Measurements from ENCODE around the gene NCR3LG1. TPM values are rescaled to one million over a fixed set of nuclear protein-coding genes. Genes with fewer than 3 reads are reported as not detected.

NCR3LG1 gene
- total and polyA plus RNA-seq, 2 of the 4 experiments (the other 2 are of a cell fraction): 1.7 to 4.1 TPM

DNA sequence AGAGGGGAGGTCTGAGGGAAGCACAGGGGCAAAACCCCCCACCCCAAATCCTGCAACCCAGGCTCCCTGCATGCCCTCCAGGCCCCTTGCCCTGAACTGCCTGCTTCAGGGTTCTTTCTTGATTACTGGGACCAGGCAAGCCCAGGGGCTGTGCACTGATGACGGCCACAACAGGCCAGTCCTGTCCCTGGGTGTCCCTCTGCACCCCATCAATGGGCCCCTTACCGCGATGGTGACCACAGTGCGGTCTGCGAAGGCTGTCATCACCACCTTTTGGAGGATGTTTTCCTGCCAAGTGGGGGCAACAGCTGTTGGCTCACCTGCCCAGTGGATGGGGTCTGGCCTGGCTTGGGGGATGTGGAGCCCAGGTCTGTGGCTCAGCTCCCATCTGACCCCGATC is 41.9 kb downstream of the NCR3LG1 start (continued):
- no peak for TF ChIP-seq RFX5 (IDR thresholded peaks at IDR 0.05; ENCODE audit: low read depth, low read length)
- no peak for TF ChIP-seq BHLHE40 (IDR thresholded peaks at IDR 0.05; ENCODE audit: low read depth, low read length)

- no peak for ATAC-seq (ENCODE audit: low read depth)
- Histone ChIP-seq H4K91ac (ENCODE audit: insufficient read depth, low read depth, low read length) (no peak overlapping the region), H3K23ac (ENCODE audit: low read depth, low read length) (no peak overlapping the region), H3K79me1 (ENCODE audit: low read depth in 1 of 2, low read length in 2 of 2) (no peaks in the 10 kb centered on the region), H3K9ac (ENCODE audit: low read depth, low read length) (no peak overlapping the region), H3K56ac (ENCODE audit: extremely low read depth, insufficient read depth, low read length) (no peak overlapping the region), H3K27me3 (ENCODE audit: control insufficient read depth, insufficient read depth, low read length) (peaks cover 20% of the 10 kb centered on the region; the same call in 1 of the 2 replicates), H2AK5ac (ENCODE audit: low read depth, low read length) (no peak overlapping the region), H3K9me1 (ENCODE audit: insufficient read depth, low read length) (no peaks in the 10 kb centered on the region), H3K4me2 (ENCODE audit: low read depth, low read length) (no peak overlapping the region), H2BK15ac (ENCODE audit: low read depth, low read length) (no peak overlapping the region), H3K4me3 (ENCODE audit: insufficient read depth, low read depth, low read length) (no peak overlapping the region), H2BK120ac (ENCODE audit: low read depth, low read length) (no peak overlapping the region), H4K8ac (ENCODE audit: low read depth in 2 of 2, low read length in 2 of 2) (no peak overlapping the region), H3K9me3 (ENCODE audit: control insufficient read depth, insufficient read depth, low read length) (no peaks in the 10 kb centered on the region), H4K5ac (ENCODE audit: low read depth, low read length) (no peak overlapping the region), H2AFZ (replicated peaks; ENCODE audit: low read length, poor library complexity) (no peak overlapping the region), H2BK20ac (ENCODE audit: low read depth, low read length) (no peak overlapping the region), H3K27ac (ENCODE audit: insufficient read depth, low read length) (no peak overlapping the region), H3K4ac (ENCODE audit: low read depth, low read length) (no peak overlapping the region), H3K4me1 (ENCODE audit: control insufficient read depth, insufficient read depth, low read length) (no peaks in the 10 kb centered on the region), H3K36me3 (ENCODE audit: control insufficient read depth, insufficient read depth, low read length) (no peaks in the 10 kb centered on the region), H2BK5ac (ENCODE audit: low read depth, low read length, poor library complexity, severe bottlenecking) (no peak overlapping the region), H4K20me1 (ENCODE audit: insufficient read depth, low read length) (no peaks in the 10 kb centered on the region), H2AK9ac (replicated peaks; ENCODE audit: low read depth, low read length, poor library complexity) (no peak overlapping the region), H3K14ac (replicated peaks; ENCODE audit: low read depth, low read length) (no peak overlapping the region), H3K18ac (ENCODE audit: low read depth, low read length) (no peak overlapping the region)
- dilution Hi-C loops (cut with HindIII; ENCODE audit: low sequenced_read_pairs, unreplicated experiment): no loop called here
- WGBS, 2 experiments (ENCODE audit: extremely low coverage in 2 of 2, insufficient read length in 1 of 2): 66% methylated on average over 3 of the region's 10 CpGs; no CpG with 5 or more reads in 1 of the 2 experiments
- DNase-seq: no peak
- intact Hi-C loops (cut with micrococcal nuclease): no loop called here
- BruUV-seq (replicated peaks): no TSS peak
- in situ Hi-C loops (cut with MboI; ENCODE audit: low sequenced_read_pairs): no loop called here
- ChIA-PET POLR2A (ENCODE audit: unreplicated experiment) (no interaction called here), CTCF (no interaction called here)
- TF ChIP-seq CEBPB (IDR thresholded peaks at IDR 0.05; ENCODE audit: low read depth, low read length) (no peak), MXI1 (IDR thresholded peaks at IDR 0.05; ENCODE audit: borderline replicate concordance, low read depth, low read length) (no peak), POLR2A (IDR thresholded peaks at IDR 0.05; ENCODE audit: low read depth, low read length) (no peak), CHD1 (IDR thresholded peaks at IDR 0.05; ENCODE audit: low read depth, low read length) (no peak), MAFK (IDR thresholded peaks at IDR 0.05; ENCODE audit: low read depth, low read length) (no peak), RAD21 (IDR thresholded peaks at IDR 0.05; ENCODE audit: low read length) (no peak), NFE2L2 (IDR thresholded peaks at IDR 0.05; ENCODE audit: low read depth, low read length) (no peak), BHLHE40 (IDR thresholded peaks at IDR 0.05; ENCODE audit: low read depth, low read length) (no peak), ELK1 (IDR thresholded peaks at IDR 0.05; ENCODE audit: borderline replicate concordance, low read depth, low read length) (no peak), FOS (IDR thresholded peaks at IDR 0.05; ENCODE audit: low read depth, low read length) (no peak), MAZ (IDR thresholded peaks at IDR 0.05; ENCODE audit: borderline replicate concordance, low read depth, low read length) (no peak)
- TF ChIP-seq, protein P1, sequence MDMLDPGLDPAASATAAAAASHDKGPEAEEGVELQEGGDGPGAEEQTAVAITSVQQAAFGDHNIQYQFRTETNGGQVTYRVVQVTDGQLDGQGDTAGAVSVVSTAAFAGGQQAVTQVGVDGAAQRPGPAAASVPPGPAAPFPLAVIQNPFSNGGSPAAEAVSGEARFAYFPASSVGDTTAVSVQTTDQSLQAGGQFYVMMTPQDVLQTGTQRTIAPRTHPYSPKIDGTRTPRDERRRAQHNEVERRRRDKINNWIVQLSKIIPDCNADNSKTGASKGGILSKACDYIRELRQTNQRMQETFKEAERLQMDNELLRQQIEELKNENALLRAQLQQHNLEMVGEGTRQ (IDR thresholded peaks at IDR 0.05; ENCODE audit: low read depth, low read length): no peak
- TF ChIP-seq, protein P2, sequence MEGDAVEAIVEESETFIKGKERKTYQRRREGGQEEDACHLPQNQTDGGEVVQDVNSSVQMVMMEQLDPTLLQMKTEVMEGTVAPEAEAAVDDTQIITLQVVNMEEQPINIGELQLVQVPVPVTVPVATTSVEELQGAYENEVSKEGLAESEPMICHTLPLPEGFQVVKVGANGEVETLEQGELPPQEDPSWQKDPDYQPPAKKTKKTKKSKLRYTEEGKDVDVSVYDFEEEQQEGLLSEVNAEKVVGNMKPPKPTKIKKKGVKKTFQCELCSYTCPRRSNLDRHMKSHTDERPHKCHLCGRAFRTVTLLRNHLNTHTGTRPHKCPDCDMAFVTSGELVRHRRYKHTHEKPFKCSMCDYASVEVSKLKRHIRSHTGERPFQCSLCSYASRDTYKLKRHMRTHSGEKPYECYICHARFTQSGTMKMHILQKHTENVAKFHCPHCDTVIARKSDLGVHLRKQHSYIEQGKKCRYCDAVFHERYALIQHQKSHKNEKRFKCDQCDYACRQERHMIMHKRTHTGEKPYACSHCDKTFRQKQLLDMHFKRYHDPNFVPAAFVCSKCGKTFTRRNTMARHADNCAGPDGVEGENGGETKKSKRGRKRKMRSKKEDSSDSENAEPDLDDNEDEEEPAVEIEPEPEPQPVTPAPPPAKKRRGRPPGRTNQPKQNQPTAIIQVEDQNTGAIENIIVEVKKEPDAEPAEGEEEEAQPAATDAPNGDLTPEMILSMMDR (conservative IDR thresholded peaks at IDR 0.05; ENCODE audit: low read depth, low read length): no peak
Measured at GRCh38 chr11:17394743-17395390, 43.3 kb downstream of the NCR3LG1 start.
